Liver (tissue), 9 donors: Measurements from ENCODE around the gene SIM2. TPM values are rescaled to one million over a fixed set of nuclear protein-coding genes. Genes with fewer than 3 reads are reported as not detected.

Experiments
- DNase-seq: peaks from one replicate; pipeline ENCODE4 v3.0.0-alpha.2; 2017; ENCODE audit warnings: low spot score
- H3K27ac ChIP-seq, 2 donors: one replicate each; pipeline ENCODE4 v1.7.0; 2013; ENCODE audit warnings: inconsistent platforms in 2 of 2, low read length in 2 of 2, control low read depth in 1 of 2, low read depth in 1 of 2, mild to moderate bottlenecking in 1 of 2
- H3K27me3 ChIP-seq, 4 donors: one replicate each; pipeline versions ENCODE4 v1.6.1 to v1.7.0; 2013; ENCODE audit warnings: low read length in 3 of 4, inconsistent platforms in 1 of 4, mild to moderate bottlenecking in 1 of 4, moderate library complexity in 1 of 4; ENCODE audit not compliant: control insufficient read depth in 4 of 4, insufficient read depth in 4 of 4
- H3K36me3 ChIP-seq, 4 donors: one replicate each; pipeline versions ENCODE4 v1.6.1 to v1.7.0; 2013; ENCODE audit warnings: low read length in 3 of 4, mild to moderate bottlenecking in 3 of 4, low read depth in 1 of 4, moderate library complexity in 1 of 4; ENCODE audit not compliant: control insufficient read depth in 4 of 4, insufficient read depth in 3 of 4
- H3K4me1 ChIP-seq, 4 donors: one replicate each; pipeline versions ENCODE4 v1.6.1 to v1.7.0; 2013; ENCODE audit warnings: low read length in 3 of 4, mild to moderate bottlenecking in 3 of 4, moderate library complexity in 1 of 4; ENCODE audit not compliant: control insufficient read depth in 4 of 4, insufficient read depth in 4 of 4
- H3K4me3 ChIP-seq, 3 donors: one replicate each; pipeline versions ENCODE4 v1.6.1 to v1.7.0; 2013; ENCODE audit warnings: low read length in 3 of 3, control low read depth in 1 of 3, low read depth in 1 of 3, mild to moderate bottlenecking in 1 of 3
- H3K9ac ChIP-seq, 2 donors: one replicate each; pipeline ENCODE4 v1.7.0; 2013; ENCODE audit warnings: low read length in 2 of 2, mild to moderate bottlenecking in 2 of 2, moderate library complexity in 2 of 2, control low read depth in 1 of 2, low read depth in 1 of 2
- H3K9me3 ChIP-seq, 4 donors: one replicate each; pipeline versions ENCODE4 v1.6.1 to v1.7.0; 2013; ENCODE audit warnings: low read length in 3 of 4; ENCODE audit not compliant: control insufficient read depth in 4 of 4
- EGR1 ChIP-seq, 2 donors: IDR thresholded peaks; 2 replicates each; pipeline ENCODE4 v1.6.1; 2016 to 2018; ENCODE audit warnings: antibody characterized with exemption in 2 of 2, low read depth in 2 of 2
- FOXA1 ChIP-seq: IDR thresholded peaks from 2 replicates; pipeline ENCODE4 v1.6.1; 2016; ENCODE audit warnings: antibody characterized with exemption
- FOXA2 ChIP-seq: IDR thresholded peaks from 2 replicates; pipeline ENCODE4 v1.6.1; 2016; ENCODE audit warnings: antibody characterized with exemption
- GABPA ChIP-seq, 2 donors: IDR thresholded peaks in 1 of 2; conservative IDR thresholded peaks in 1 of 2; 2 replicates each; pipeline ENCODE4 v1.6.1; 2016; ENCODE audit warnings: antibody characterized with exemption in 2 of 2, mild to moderate bottlenecking in 1 of 2, moderate library complexity in 1 of 2
- HNF4A ChIP-seq, 2 donors: conservative IDR thresholded peaks; 2 replicates each; pipeline ENCODE4 v1.6.1; 2016; ENCODE audit warnings: antibody characterized with exemption in 2 of 2, mild to moderate bottlenecking in 2 of 2
- HNF4G ChIP-seq: IDR thresholded peaks from 2 replicates; pipeline ENCODE4 v1.6.1; 2016; ENCODE audit warnings: antibody characterized with exemption
- JUND ChIP-seq, 2 donors: IDR thresholded peaks; 2 replicates each; pipeline ENCODE4 v1.6.1; 2016; ENCODE audit warnings: antibody characterized with exemption in 2 of 2
- NR2F2 ChIP-seq: IDR thresholded peaks from 2 replicates; pipeline ENCODE4 v1.6.1; 2016; ENCODE audit warnings: antibody characterized with exemption
- RAD21 ChIP-seq, 2 donors: IDR thresholded peaks; 2 replicates each; pipeline ENCODE4 v1.6.1; 2016; ENCODE audit warnings: antibody characterized with exemption in 2 of 2, mild to moderate bottlenecking in 2 of 2
- RXRA ChIP-seq, 2 donors: IDR thresholded peaks; 2 replicates each; pipeline ENCODE4 v1.6.1; 2017 to 2018; ENCODE audit warnings: antibody characterized with exemption in 2 of 2, mild to moderate bottlenecking in 1 of 2
- SP1 ChIP-seq: IDR thresholded peaks from 2 replicates; pipeline ENCODE4 v1.6.1; 2018; ENCODE audit warnings: antibody characterized with exemption, mild to moderate bottlenecking
- TAF1 ChIP-seq: conservative IDR thresholded peaks from 2 replicates; pipeline ENCODE4 v1.6.1; 2016; ENCODE audit warnings: antibody characterized with exemption, mild to moderate bottlenecking
- YY1 ChIP-seq: IDR thresholded peaks from 2 replicates; pipeline ENCODE4 v1.6.1; 2016; ENCODE audit warnings: antibody characterized with exemption, mild to moderate bottlenecking
- WGBS: extraction: QIAGEN DNeasy Blood & Tissue Kit; methylation state at CpG from one replicate; pipeline ENCODE4 v1.1.7; 2013; 5-methylcytosine and 5-hydroxymethylcytosine counted together
- polyA plus RNA-seq, 2 donors: library from polyadenylated mRNA; stranded (reverse) in 1 of 2; unstranded in 1 of 2; fragments of 200-250 nt in 1 of 2; fragments of >200 nt in 1 of 2; fragmentation: Nextera tagmentation in 1 of 2; extraction: Ambion mirVana in 1 of 2; gene quantifications; one replicate each; pipeline versions ENCODE4 v1.2.1 to v1.2.3, GENCODE V29; 2013 to 2015
- total RNA-seq, 2 donors: library from RNA; depleted of rRNA; stranded (reverse); fragments of >200 nt; gene quantifications; one replicate each; pipeline ENCODE4 v1.2.3, GENCODE V29; 2014
- TF ChIP-seq, protein P1 (sequence below): IDR thresholded peaks from 2 replicates; pipeline ENCODE4 v1.6.1; 2016; ENCODE audit warnings: antibody characterized with exemption, mild to moderate bottlenecking
- TF ChIP-seq, protein P2 (sequence below): fragments of 150-350 bp; IDR thresholded peaks from 2 replicates; pipeline ENCODE4 v1.5.1; 2017; ENCODE audit warnings: improper control_type of control experiment, low read depth, low read length; ENCODE audit not compliant: missing input control
- TF ChIP-seq, protein P3 (sequence below): IDR thresholded peaks from 2 replicates; pipeline ENCODE4 v1.6.1; 2016; ENCODE audit warnings: antibody characterized with exemption
- TF ChIP-seq, protein P4 (sequence below): IDR thresholded peaks from 2 replicates; pipeline ENCODE4 v1.6.1; 2016; ENCODE audit warnings: antibody characterized with exemption
- donor health status: healthy.
- donor health status: healthy.
- donor health status: healthy.
- donor health status: healthy.
- donor health status: healthy.

SIM2 gene
- total and polyA plus RNA-seq, 4 donors, result 0.19 TPM; not detected in 3

DNA sequence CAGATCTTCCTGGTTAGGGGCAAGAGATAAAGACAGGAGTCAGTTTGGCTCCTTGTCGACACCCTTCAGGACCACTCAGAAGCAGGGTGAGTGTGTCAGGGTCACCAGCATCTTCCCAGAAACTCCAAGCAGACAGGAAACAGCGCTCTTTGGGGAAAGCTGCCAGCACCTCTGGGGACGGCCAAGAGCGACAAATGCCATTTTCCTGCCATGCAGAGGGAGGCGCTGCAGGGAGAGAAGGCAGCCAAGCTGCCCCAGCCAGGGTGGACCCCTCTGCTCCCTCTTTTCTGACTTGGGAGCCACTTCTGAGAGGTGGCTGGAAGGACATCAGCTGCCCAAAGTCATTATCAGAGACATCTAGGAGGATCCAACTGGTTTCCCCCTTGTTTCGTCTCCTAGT, 29.0 kb downstream of the SIM2 start (continued):
- TF ChIP-seq, protein P1, sequence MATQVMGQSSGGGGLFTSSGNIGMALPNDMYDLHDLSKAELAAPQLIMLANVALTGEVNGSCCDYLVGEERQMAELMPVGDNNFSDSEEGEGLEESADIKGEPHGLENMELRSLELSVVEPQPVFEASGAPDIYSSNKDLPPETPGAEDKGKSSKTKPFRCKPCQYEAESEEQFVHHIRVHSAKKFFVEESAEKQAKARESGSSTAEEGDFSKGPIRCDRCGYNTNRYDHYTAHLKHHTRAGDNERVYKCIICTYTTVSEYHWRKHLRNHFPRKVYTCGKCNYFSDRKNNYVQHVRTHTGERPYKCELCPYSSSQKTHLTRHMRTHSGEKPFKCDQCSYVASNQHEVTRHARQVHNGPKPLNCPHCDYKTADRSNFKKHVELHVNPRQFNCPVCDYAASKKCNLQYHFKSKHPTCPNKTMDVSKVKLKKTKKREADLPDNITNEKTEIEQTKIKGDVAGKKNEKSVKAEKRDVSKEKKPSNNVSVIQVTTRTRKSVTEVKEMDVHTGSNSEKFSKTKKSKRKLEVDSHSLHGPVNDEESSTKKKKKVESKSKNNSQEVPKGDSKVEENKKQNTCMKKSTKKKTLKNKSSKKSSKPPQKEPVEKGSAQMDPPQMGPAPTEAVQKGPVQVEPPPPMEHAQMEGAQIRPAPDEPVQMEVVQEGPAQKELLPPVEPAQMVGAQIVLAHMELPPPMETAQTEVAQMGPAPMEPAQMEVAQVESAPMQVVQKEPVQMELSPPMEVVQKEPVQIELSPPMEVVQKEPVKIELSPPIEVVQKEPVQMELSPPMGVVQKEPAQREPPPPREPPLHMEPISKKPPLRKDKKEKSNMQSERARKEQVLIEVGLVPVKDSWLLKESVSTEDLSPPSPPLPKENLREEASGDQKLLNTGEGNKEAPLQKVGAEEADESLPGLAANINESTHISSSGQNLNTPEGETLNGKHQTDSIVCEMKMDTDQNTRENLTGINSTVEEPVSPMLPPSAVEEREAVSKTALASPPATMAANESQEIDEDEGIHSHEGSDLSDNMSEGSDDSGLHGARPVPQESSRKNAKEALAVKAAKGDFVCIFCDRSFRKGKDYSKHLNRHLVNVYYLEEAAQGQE, result no peak
- TF ChIP-seq RXRA (IDR thresholded peaks at IDR 0.05), result no peak

GRCh38 chr21:36728371-36729111, 29.6 kb downstream of the SIM2 start:
- 87% methylated on average over 14 of the region's 14 CpGs for WGBS
- TF ChIP-seq GABPA (IDR thresholded peaks at IDR 0.05 in 1 of 2, conservative IDR thresholded peaks at IDR 0.05 in 1 of 2) (no peak), SP1 (no peak), TAF1 (no peak), HNF4A (conservative IDR thresholded peaks at IDR 0.05) (no peak)
- Histone ChIP-seq H3K27ac (no peak overlapping the region), H3K27me3 (no peaks in the 10 kb centered on the region), H3K4me1 (peaks cover 0 to 5% (median 4%) of the 10 kb centered on the region in 4 donors), H3K36me3 (no peaks in the 10 kb centered on the region), H3K9me3 (no peaks in the 10 kb centered on the region), H3K9ac (no peak overlapping the region), H3K4me3 (no peak overlapping the region)
- DNase-seq, result no peak

GRCh38 chr21:36729310-36729970, 30.5 kb downstream of the SIM2 start:
- no peak for DNase-seq
- H3K4me3 ChIP-seq, result no peak overlapping the region
- H3K27me3 ChIP-seq, result no peaks in the 10 kb centered on the region
- H3K9ac ChIP-seq, result no peak overlapping the region
- no peaks in the 10 kb centered on the region for H3K9me3 ChIP-seq
- no peak overlapping the region for H3K27ac ChIP-seq
- 87% methylated on average over 18 of the region's 18 CpGs for WGBS
- H3K36me3 ChIP-seq, result no peaks in the 10 kb centered on the region
- peaks cover 0 to 5% (median 4%) of the 10 kb centered on the region in 4 donors for H3K4me1 ChIP-seq
- TF ChIP-seq HNF4G, result no peak
- TF ChIP-seq RAD21 (IDR thresholded peaks at IDR 0.05), result no peak
- TF ChIP-seq, protein P1, result no peak
- TF ChIP-seq, protein P2, sequence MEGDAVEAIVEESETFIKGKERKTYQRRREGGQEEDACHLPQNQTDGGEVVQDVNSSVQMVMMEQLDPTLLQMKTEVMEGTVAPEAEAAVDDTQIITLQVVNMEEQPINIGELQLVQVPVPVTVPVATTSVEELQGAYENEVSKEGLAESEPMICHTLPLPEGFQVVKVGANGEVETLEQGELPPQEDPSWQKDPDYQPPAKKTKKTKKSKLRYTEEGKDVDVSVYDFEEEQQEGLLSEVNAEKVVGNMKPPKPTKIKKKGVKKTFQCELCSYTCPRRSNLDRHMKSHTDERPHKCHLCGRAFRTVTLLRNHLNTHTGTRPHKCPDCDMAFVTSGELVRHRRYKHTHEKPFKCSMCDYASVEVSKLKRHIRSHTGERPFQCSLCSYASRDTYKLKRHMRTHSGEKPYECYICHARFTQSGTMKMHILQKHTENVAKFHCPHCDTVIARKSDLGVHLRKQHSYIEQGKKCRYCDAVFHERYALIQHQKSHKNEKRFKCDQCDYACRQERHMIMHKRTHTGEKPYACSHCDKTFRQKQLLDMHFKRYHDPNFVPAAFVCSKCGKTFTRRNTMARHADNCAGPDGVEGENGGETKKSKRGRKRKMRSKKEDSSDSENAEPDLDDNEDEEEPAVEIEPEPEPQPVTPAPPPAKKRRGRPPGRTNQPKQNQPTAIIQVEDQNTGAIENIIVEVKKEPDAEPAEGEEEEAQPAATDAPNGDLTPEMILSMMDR, result no peak
- TF ChIP-seq GABPA (IDR thresholded peaks at IDR 0.05 in 1 of 2, conservative IDR thresholded peaks at IDR 0.05 in 1 of 2), result no peak
- TF ChIP-seq, protein P3, sequence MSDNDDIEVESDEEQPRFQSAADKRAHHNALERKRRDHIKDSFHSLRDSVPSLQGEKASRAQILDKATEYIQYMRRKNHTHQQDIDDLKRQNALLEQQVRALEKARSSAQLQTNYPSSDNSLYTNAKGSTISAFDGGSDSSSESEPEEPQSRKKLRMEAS, result no peak
- no peak for TF ChIP-seq HNF4A (conservative IDR thresholded peaks at IDR 0.05)
- no peak for TF ChIP-seq YY1
- no peak for TF ChIP-seq JUND (IDR thresholded peaks at IDR 0.05)
- no peak for TF ChIP-seq RXRA (IDR thresholded peaks at IDR 0.05)
- TF ChIP-seq NR2F2, result no peak
- no peak for TF ChIP-seq EGR1 (IDR thresholded peaks at IDR 0.05; ENCODE audit: low read depth in 2 of 2)
- TF ChIP-seq FOXA1, result no peak
- TF ChIP-seq, protein P4, sequence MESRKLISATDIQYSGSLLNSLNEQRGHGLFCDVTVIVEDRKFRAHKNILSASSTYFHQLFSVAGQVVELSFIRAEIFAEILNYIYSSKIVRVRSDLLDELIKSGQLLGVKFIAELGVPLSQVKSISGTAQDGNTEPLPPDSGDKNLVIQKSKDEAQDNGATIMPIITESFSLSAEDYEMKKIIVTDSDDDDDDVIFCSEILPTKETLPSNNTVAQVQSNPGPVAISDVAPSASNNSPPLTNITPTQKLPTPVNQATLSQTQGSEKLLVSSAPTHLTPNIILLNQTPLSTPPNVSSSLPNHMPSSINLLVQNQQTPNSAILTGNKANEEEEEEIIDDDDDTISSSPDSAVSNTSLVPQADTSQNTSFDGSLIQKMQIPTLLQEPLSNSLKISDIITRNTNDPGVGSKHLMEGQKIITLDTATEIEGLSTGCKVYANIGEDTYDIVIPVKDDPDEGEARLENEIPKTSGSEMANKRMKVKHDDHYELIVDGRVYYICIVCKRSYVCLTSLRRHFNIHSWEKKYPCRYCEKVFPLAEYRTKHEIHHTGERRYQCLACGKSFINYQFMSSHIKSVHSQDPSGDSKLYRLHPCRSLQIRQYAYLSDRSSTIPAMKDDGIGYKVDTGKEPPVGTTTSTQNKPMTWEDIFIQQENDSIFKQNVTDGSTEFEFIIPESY, result no peak
- no peak for TF ChIP-seq TAF1
- TF ChIP-seq FOXA2, result no peak
